ENCODE results near the gene SCIMP. TPM values are rescaled to one million over a fixed set of nuclear protein-coding genes. Genes with fewer than 3 reads are reported as not detected.

Gene SCIMP
- total RNA-seq, 4 donors from 2014 or later = 1.7 to 17.0 (median 7.6) TPM

GRCh38 chr17:5210091-5210490, 24.6 kb downstream of the SCIMP start:
- no peak for TF ChIP-seq CTCF (IDR thresholded peaks at IDR 0.05; ENCODE audit: low read depth)

GRCh38 chr17:5209396-5209795, 25.3 kb downstream of the SCIMP start:
- TF ChIP-seq CTCF (IDR thresholded peaks at IDR 0.05; ENCODE audit: low read depth) = no peak

GRCh38 chr17:5203908-5204294, 30.8 kb downstream of the SCIMP start:
- no peak for TF ChIP-seq CTCF (IDR thresholded peaks at IDR 0.05; ENCODE audit: low read depth)

DNA sequence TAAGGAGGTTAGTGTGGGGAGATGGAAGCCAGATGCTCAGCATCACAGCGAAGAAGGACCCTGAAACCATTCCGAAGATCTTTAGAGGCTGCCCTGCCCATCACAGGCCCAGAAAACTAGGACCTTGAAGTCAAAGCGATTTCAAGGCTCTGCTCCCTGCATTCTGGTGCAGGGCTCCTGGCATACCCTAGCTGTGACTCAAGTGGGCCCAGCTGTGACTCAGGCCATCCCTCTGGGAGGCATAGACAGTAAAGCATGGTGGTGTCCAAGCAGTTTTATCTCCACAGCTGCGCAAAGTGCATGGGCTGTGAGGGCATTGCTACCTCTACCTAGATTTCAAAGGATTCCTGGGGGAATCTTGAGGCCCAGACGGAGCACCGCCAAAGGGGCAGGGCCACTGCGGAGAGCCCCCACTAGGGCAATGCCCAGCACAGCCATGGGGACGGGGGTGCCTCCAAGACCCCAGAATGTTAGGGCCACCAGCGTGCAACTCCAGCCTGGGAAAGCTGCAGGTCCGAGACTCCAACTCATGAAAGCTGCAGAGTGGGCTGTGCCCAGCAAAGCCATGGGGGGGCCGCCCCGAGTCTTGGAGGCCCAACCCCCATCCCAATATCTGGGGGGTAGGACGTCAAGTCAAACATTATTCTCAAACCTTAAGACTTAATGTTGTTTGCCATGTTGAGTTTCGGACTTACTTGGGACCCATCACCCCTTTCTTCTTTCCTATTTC, 31.3 kb downstream of the SCIMP start:
- TF ChIP-seq CTCF (IDR thresholded peaks at IDR 0.05; ENCODE audit: low read depth) = no peak

GRCh38 chr17:5201011-5201410, 33.6 kb downstream of the SCIMP start:
- TF ChIP-seq CTCF (IDR thresholded peaks at IDR 0.05; ENCODE audit: low read depth) = no peak

DNA sequence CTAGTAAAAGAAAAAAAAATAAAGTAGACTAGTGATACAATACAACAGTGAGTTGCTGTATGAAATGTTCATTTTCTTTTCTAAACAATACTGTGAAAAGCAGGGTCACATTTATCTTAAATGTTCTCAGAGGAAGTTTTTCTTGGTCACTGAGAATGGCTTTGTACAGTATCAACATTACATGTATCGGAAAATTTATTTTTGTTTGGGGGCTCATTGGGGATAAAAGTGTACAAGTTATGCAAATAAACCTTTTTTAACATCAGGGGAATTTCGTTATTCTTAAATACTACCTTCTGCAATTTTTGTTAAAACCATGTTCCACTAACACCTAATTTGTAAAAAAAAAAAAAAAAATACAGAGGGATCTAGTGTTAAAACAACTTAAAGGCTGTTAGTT, 34.3 kb downstream of the SCIMP start:
- TF ChIP-seq CTCF (IDR thresholded peaks at IDR 0.05; ENCODE audit: low read depth) = no peak

DNA sequence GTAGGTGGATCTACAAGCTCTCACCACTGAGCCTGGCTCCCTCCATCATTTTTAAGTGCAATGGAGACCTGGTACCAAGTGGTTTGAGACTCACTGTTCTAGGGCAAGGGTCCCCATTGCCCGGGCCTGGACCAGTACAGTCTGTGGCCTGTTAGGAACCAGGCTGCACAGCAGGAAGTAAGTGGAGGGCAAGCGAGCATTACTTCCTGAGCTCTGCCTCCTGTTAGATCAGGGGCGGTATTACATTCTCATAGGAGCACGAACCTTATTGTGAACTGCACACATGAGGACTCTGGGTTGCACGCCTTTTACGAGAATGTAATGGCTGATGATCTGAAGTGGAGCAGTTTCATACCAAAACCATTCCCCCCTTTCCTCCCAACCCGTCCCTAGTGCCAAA, 36.2 kb downstream of the SCIMP start:
- TF ChIP-seq CTCF (IDR thresholded peaks at IDR 0.05; ENCODE audit: low read depth) = no peak
